NCI-H2227 treated with DMSO at 0.1 percent for 48 hours (cell line): ENCODE results near the gene ZER1.
A peak's percentile ranks its signal among the peaks of the same experiment; 100 is the strongest.

Experiments used
- DNase-seq: peaks from one replicate; lab custom pipeline; 2025; lab: John Stamatoyannopoulos, UW

ZER1 gene

DNA sequence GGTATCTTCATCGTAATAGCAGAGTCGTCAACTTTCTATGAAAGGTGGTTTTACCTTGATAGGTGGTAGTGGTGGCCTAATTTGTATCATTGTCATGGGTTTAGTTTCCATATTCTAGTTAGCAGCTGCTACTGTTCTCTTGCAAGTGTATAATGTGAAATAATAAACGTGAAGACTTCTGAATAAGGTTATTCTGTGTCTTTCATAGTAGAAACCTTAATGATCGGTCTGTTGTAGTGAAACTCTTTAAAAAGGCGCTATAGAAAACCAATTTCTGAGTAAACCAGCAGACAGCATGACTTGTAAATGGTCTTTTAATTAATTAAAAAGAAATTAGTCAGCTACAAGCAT, 81.1 kb downstream of the ZER1 start:
- no peak for DNase-seq

DNA sequence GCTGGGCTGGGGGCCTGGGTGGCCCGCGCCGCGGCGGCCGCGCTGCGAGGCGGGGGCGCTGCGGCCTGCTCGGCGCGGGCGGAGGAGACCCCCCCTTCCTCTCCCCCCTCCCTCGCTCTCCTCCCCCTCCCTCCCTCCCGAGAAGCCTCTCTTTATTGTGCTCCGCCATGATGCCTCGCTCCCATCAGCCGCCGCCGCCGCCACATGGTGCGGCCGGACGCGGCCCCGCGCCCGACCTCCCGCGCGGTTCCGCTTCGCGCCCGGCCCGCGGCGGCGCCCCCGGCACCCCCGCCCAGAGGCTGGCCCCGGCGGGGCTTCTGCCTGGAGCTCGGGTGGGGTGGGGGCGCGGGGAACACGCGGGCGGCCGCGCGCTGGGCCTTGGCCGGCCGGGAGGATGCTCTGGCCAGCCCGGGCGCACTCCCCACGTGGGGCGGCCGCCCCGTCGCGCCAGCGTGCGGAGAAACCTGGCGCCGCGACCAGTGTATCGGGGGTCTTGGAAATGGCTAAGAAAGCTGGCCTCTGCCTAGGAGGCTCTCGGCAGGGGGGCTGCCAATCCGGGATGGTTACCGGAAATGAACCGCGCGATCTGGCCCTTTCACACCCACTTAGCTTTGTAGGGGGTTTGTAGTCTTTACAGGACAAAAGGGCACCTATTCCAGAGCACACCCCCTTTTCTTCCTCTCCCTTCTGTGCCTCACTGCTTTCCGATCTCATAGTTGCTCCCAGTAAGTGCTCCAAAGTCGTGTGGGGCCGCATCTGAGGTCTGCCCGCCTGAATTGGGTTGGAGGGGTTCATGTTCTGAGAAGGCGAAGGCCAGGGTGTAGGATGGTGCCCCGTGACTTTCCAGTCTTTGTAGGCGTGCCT, 81.7 kb downstream of the ZER1 start:
- DNase-seq, result no peak

DNA sequence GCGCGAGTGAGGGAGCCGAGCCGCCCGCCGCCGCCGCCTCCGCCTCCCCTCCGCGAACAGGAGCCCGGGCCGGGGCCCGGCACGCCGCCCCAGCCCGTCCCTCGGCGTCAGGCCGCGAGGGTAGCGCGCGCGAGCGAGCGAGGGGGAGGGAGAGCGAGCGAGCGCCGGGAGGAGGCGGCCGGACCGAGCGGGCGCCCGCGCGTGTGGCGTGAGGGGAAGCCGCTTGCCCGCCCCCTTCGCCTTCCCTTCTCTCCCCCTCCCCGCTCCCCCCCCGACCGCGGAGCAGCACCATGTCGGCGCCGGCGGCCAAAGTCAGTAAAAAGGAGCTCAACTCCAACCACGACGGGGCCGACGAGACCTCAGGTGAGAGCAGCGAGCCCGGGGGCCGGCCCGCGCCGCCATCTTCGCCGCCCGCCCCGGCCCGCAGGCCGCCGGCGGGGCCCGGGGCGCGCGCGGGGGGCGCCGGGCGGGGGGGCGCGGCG, 82.4 kb downstream of the ZER1 start:
- no peak for DNase-seq

DNA sequence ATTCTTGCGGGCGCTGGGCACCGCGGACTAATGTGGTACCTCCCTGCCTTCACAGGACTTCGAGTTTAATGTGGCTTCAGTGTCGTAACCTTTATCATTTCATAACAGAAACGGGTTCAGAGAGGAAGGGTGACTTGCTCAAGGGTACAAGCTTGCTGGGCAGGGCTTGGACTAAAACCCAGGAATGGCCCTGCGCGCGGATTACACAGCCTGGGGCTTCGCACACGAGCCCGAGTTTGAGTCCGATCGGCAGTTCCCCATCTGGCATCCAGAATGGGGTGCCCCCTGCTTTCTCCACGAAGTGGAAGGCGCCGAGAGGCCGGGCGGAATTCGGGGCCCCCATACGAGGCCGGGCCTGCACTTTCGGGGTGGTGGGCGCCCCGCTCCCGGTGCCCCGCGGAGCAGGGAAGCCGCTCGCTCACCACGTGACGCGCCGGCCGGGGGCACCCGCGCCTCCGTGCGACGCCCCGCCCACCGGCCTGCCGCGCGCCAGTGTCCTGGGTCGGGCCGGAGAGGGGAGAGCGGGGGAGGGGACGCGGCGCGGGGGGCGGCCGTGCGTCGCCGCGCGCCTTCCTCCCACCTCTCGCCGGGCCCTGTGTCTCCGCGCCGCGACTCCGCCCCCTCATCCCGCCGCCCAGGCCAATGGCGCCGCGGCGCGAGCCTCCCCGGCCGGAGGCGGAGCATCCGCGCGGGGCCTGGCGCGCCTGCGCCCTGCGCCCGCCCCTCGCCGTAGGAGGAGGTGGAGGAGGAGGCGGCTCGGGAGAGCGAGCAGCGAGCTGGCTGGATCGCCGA, 83.0 kb downstream of the ZER1 start, which contains the start of gene SET:
SET (plus strand) TSS at position 722 of the 792 bp plus-strand sequence. CDS start 361 bp downstream, outside the sequence.
- peak; percentile 77 for DNase-seq

DNA sequence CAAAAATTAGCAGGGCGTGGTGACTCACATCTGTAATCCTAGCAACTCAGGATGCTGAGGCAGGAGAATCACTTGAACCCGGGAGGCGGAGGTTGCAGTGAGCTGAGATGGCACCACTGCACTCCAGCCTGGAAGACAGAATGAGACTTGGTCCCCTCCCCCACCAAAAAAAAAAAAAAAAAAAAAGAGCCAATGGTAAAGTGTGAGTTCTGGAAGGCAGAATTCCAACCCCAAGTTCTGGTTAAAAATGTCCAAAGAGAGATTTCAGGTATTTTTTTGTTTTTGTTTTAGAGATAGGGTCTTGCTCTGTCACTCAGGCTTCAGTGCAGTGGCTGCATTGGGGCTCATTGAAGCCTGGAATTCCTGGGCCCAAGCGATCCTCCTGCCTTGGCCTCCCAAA, 84.3 kb downstream of the ZER1 start:
- DNase-seq, result no peak

DNA sequence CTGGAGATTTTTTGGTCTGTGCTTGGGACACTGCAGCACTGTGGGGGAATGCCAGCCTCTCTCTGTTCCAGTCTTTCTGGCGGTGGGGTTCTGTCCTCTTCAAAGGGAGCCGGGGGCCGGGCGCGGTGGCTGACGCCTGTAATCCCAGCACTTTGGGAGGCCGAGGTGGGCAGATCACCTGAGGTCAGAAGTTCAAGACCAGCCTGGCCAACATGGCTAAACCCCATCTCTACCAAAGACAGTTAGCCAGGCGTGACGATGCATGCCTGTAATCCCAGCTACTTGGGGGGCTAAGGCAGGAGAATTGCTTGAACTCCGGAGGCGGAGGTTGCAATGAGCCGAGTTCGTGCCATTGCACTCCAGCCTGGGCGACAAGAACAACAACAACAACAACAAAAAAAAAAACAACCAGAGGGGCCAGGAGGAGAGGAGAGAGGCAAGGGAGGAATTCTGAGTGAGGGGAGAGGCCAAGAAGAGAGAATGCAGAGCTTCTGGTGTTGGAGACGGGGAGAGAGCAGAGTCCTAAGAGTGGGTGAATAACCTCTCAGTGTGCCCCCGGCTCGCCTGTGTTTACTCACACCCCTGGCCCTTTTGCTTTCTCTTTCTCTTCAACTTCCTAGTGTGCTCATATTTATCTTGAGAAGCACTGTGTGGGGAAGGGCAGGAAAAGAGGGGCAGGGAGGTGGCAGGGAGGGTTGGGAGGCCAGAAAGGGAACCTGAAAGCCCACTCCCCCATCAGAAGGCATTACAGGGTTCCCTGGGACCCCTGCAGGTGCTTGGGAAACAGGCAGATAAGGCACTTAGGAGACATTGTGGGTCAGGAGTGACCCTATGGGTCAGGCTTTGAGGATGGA, 85.9 kb downstream of the ZER1 start:
- no peak for DNase-seq

DNA sequence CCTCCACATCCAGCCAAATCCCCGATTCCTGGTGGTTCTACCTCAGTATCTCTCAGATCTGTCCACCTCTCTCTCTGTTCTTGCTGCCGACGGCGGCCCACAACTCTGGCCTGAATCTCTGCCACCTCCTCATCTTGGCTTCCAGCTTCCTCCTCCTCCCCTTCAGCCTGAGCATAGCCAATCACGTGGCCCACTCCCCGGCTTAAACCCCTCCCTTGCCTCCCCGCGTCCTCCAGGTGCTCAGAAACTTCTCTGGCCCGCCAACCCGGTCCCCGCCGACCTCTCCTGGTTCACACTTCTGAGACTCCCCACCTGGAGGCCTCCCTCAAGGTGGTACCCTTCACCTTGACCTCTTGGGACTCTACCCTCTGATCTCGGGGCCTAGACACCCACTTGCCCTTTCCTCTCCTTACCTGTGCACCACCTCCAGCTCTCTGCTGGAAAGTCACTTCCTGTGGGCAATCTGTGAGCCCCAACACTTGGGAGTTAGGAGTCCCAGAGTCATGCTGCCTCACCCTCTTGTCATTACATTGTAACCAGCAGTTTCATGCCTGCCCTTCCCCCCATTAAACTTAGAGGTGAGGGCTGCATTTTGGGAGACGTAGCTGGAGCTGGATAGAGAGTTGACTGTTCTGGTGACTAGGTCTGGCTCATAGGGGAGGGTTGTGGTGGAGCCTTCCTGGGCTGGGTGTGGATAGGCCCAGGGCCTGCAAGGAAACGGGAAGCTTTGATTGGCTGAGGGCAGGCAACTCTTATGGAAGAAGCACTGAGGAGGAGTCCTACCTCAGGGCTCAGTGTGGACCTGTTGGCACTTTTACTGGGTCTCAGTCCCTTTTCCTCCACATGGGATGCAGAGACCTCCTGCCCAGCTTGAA, 87.2 kb downstream of the ZER1 start:
- DNase-seq, result no peak

DNA sequence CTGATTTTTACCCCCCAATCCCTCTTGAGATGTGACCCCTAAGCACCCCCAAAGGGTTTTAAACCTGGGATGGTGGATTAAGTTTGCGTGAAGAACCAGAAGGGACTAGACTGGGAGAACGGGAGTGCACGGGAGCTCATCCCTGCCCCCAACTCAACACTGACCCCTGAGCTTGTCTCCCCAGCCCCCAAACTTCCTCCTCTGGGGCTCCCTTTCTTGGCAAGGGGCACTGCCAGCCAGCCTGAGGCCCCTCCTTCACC, 87.7 kb downstream of the ZER1 start:
- DNase-seq, result no peak

DNA sequence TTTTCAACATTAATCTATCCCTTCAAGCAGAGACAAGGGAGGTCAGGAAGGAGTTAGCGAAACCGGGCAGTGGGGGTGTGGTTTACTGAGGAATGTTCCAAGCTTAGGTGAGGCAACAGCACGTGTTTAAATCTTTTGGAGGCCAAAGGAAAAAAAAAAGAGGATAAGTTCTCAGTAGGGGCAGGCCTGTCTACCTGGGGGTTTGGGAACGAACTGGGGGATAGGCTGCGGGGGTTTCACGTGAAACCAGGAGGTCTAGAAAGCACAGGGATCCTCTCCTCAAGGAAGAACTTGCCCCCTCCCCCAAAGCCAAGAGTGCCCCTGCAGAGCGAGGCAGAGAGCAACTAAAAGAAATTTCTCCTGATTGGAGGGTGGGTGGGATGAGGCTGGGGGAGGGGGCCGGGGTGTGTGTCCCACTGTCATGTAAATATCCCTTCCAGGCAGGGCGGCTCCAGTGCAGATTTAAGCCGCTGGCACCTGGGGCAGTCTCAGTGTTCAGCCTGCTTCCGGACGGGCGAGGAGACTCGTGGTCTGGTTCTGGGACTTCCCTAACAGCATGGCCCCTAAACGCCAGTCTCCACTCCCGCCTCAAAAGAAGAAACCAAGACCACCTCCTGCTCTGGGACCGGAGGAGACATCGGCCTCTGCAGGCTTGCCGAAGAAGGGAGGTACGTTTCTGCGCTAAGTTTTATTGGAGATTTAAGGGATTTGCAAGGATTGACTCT, 88.2 kb downstream of the ZER1 start:
- no peak for DNase-seq
